NB4 (cell line): ENCODE results near the gene ANXA4.

Experiments used
- CTCF ChIP-seq: IDR thresholded peaks from one replicate; pipeline ENCODE4 v1.5.1; 2012; ENCODE audit warnings: low read depth, low read length
- POLR2A ChIP-seq: IDR thresholded peaks from 2 replicates; pipeline ENCODE4 v1.6.1; 2011; ENCODE audit warnings: mild to moderate bottlenecking; ENCODE audit not compliant: insufficient read length; ENCODE audit errors: extremely low read depth

- TF ChIP-seq CTCF (no peak), POLR2A (no peak)
Measured at GRCh38 chr2:69709290-69709689, 32.6 kb upstream of the ANXA4 start.
